Lung microvascular endothelial cell (primary cell): ENCODE data around the gene RABEPK. TPM values are rescaled to one million over a fixed set of nuclear protein-coding genes. Genes with fewer than 3 reads are reported as not detected.

Source experiments
- total RNA-seq: library from RNA; depleted of rRNA; stranded (reverse); fragments of >200 nt; gene quantifications from 2 replicates; pipeline ENCODE4 v1.2.1, GENCODE V29; 2014

The RABEPK gene
- total RNA-seq, 1 donor from 2014 or later: 16.3 TPM

Other genes with a start within 250 kb of the RABEPK start
- 2.6 and 3.8 TPM in 2 replicates for gene SCAI, start 57.0 kb upstream of the RABEPK start, total RNA-seq
- 12.4 and 15.3 TPM in 2 replicates for gene PPP6C, start 10.7 kb upstream of the RABEPK start, total RNA-seq
- 77.4 and 132 TPM in 2 replicates for gene HSPA5, start 40.8 kb downstream of the RABEPK start, total RNA-seq
- gene GAPVD1, start 61.3 kb downstream of the RABEPK start, total RNA-seq: 41.6 and 49.2 TPM in 2 replicates